ENCODE data around the gene GGACT. TPM values are rescaled to one million over a fixed set of nuclear protein-coding genes. Genes with fewer than 3 reads are reported as not detected.
"Not testable (repeated sequence)": the region's sequence is repeated elsewhere in the genome, so short reads cannot be mapped to it uniquely, and the experiment has no call there.

GGACT gene
- total and polyA plus RNA-seq, 2 donors from 2014 or later = 9.3 to 15.6 TPM

- intact Hi-C loops (cut with DNase I) = no loop called here
- Histone ChIP-seq H3K27ac (ENCODE audit: low read depth in 2 of 2, low read length in 2 of 2) (no peak overlapping the region), H3K9me3 (ENCODE audit: control insufficient read depth in 2 of 3, insufficient read depth in 1 of 3, low read length in 3 of 3) (no peaks in the 10 kb centered on the region), H3K27me3 (ENCODE audit: control insufficient read depth, insufficient read depth, low read length) (no peaks in the 10 kb centered on the region), H3K4me3 (ENCODE audit: low read length in 3 of 3) (no peak overlapping the region), H3K4me1 (ENCODE audit: control insufficient read depth in 2 of 3, insufficient read depth in 2 of 3, low read depth in 1 of 3, low read length in 3 of 3) (no peaks in the 10 kb centered on the region), H3K9ac (ENCODE audit: low read length in 3 of 3) (no peak overlapping the region), H3K36me3 (ENCODE audit: control insufficient read depth in 2 of 3, insufficient read depth in 3 of 3, low read length in 3 of 3) (peaks cover 0 to 2% (median 0%) of the 10 kb centered on the region in 3 donors)
- TF ChIP-seq, protein P1, sequence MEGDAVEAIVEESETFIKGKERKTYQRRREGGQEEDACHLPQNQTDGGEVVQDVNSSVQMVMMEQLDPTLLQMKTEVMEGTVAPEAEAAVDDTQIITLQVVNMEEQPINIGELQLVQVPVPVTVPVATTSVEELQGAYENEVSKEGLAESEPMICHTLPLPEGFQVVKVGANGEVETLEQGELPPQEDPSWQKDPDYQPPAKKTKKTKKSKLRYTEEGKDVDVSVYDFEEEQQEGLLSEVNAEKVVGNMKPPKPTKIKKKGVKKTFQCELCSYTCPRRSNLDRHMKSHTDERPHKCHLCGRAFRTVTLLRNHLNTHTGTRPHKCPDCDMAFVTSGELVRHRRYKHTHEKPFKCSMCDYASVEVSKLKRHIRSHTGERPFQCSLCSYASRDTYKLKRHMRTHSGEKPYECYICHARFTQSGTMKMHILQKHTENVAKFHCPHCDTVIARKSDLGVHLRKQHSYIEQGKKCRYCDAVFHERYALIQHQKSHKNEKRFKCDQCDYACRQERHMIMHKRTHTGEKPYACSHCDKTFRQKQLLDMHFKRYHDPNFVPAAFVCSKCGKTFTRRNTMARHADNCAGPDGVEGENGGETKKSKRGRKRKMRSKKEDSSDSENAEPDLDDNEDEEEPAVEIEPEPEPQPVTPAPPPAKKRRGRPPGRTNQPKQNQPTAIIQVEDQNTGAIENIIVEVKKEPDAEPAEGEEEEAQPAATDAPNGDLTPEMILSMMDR (IDR thresholded peaks at IDR 0.05; ENCODE audit: borderline replicate concordance, extremely low read depth, insufficient read depth) = no peak
- DNase-seq (no peak), FAIRE-seq (no peak)
Observed at GRCh38 chr13:100619940-100620339, 31.4 kb upstream of the GGACT start.

DNA sequence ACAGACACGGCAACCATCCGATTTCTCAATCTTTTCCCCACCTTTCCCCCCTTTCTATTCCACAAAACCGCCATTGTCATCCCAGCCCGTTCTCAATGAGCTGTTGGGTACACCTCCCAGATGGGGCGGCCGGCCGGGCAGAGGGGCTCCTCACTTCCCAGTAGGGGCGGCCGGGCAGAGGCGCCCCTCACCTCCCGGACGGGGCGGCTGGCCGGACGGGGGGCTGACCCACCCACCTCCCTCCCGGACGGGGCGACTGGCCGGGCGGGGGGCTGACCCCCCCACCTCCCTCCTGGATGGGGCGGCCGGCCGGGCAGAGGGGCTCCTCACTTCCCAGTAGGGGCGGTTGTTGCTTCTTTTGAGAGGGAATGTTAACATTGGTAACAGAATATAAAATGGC, 30.3 kb upstream of the GGACT start:
- H3K36me3 ChIP-seq (ENCODE audit: control insufficient read depth in 2 of 3, insufficient read depth in 3 of 3, low read length in 3 of 3); H3K27ac ChIP-seq (ENCODE audit: low read depth in 2 of 2, low read length in 2 of 2); H3K4me1 ChIP-seq (ENCODE audit: control insufficient read depth in 2 of 3, insufficient read depth in 2 of 3, low read depth in 1 of 3, low read length in 3 of 3); intact Hi-C loops (cut with DNase I); H3K27me3 ChIP-seq (ENCODE audit: control insufficient read depth, insufficient read depth, low read length); FAIRE-seq; H3K9ac ChIP-seq (ENCODE audit: low read length in 3 of 3); DNase-seq; H3K9me3 ChIP-seq (ENCODE audit: control insufficient read depth in 2 of 3, insufficient read depth in 1 of 3, low read length in 3 of 3); H3K4me3 ChIP-seq (ENCODE audit: low read length in 3 of 3): not testable (repeated sequence)

- Histone ChIP-seq H3K4me1 (ENCODE audit: control insufficient read depth in 2 of 3, insufficient read depth in 2 of 3, low read depth in 1 of 3, low read length in 3 of 3) (no peaks in the 10 kb centered on the region), H3K27me3 (ENCODE audit: control insufficient read depth, insufficient read depth, low read length) (no peaks in the 10 kb centered on the region), H3K9me3 (ENCODE audit: control insufficient read depth in 2 of 3, insufficient read depth in 1 of 3, low read length in 3 of 3) (no peaks in the 10 kb centered on the region), H3K4me3 (ENCODE audit: low read length in 3 of 3) (no peak overlapping the region), H3K36me3 (ENCODE audit: control insufficient read depth in 2 of 3, insufficient read depth in 3 of 3, low read length in 3 of 3) (no peaks in the 10 kb centered on the region), H3K27ac (ENCODE audit: low read depth in 2 of 2, low read length in 2 of 2) (no peak overlapping the region), H3K9ac (ENCODE audit: low read length in 3 of 3) (no peak overlapping the region)
- FAIRE-seq (no peak), DNase-seq (no peak)
- TF ChIP-seq, protein P1 (IDR thresholded peaks at IDR 0.05; ENCODE audit: borderline replicate concordance, extremely low read depth, insufficient read depth) = no peak
- intact Hi-C loops (cut with DNase I) = no loop called here
Observed at GRCh38 chr13:100613031-100613430, 24.4 kb upstream of the GGACT start.

GRCh38 chr13:100611678-100612492, 23.3 kb upstream of the GGACT start:
- Histone ChIP-seq H3K4me3 (ENCODE audit: low read length in 3 of 3) (no peak overlapping the region), H3K27ac (ENCODE audit: low read depth in 2 of 2, low read length in 2 of 2) (no peak overlapping the region), H3K27me3 (ENCODE audit: control insufficient read depth, insufficient read depth, low read length) (no peaks in the 10 kb centered on the region), H3K9ac (ENCODE audit: low read length in 3 of 3) (no peak overlapping the region), H3K4me1 (ENCODE audit: control insufficient read depth in 2 of 3, insufficient read depth in 2 of 3, low read depth in 1 of 3, low read length in 3 of 3) (no peaks in the 10 kb centered on the region), H3K9me3 (ENCODE audit: control insufficient read depth in 2 of 3, insufficient read depth in 1 of 3, low read length in 3 of 3) (no peaks in the 10 kb centered on the region), H3K36me3 (ENCODE audit: control insufficient read depth in 2 of 3, insufficient read depth in 3 of 3, low read length in 3 of 3) (no peaks in the 10 kb centered on the region)
- FAIRE-seq (no peak), DNase-seq (no peak)
- TF ChIP-seq, protein P1 (IDR thresholded peaks at IDR 0.05; ENCODE audit: borderline replicate concordance, extremely low read depth, insufficient read depth) = no peak
- intact Hi-C loops (cut with DNase I) = no loop called here
